OCI-LY7 (cell line): ENCODE measurements around the gene CCNB1IP1. TPM values are rescaled to one million over a fixed set of nuclear protein-coding genes. Genes with fewer than 3 reads are reported as not detected.
"Not testable (repeated sequence)": the region's sequence is repeated elsewhere in the genome, so short reads cannot be mapped to it uniquely, and the experiment has no call there.

Experiments
- BruUV-seq: library from RNA; stranded (reverse); fragments of 400-500 nt; replicated peaks from 2 replicates; lab custom pipeline; 2021; lab: Mats Ljungman, UMichigan
- CTCF ChIA-PET: fragments of 300-600 bp; sonication (Branson Sonifier 250); formaldehyde crosslinking; loops from one replicate; lab custom pipeline; 2022; ENCODE audit warnings: antibody characterized with exemption; ENCODE audit not compliant: unreplicated experiment; lab: Charles Lee
- POLR2A ChIA-PET: fragments of 300-600 bp; sonication (Branson Sonifier 250); formaldehyde crosslinking; loops from one replicate; lab custom pipeline; 2022; ENCODE audit warnings: antibody characterized with exemption; lab: Charles Lee
- DNase-seq: peaks from one replicate; pipeline ENCODE4 v3.0.0-alpha.2; 2015; ENCODE audit warnings: low spot score
- H2AFZ ChIP-seq: fragments of 200-600 bp; sonication (generic), shearing (Covaris generic); 2 replicates; pipeline ENCODE4 v1.6.1; 2014; ENCODE audit warnings: mild to moderate bottlenecking, antibody characterized with exemption, low read length, moderate library complexity
- H3K27ac ChIP-seq: fragments of 200-600 bp; sonication (generic); 2 replicates; pipeline ENCODE4 v1.5.1; 2014; ENCODE audit warnings: mixed run types, low read depth, mild to moderate bottlenecking, moderate library complexity, low read length, inconsistent platforms; ENCODE audit not compliant: poor library complexity, severe bottlenecking
- H3K36me3 ChIP-seq: fragments of 200-600 bp; sonication (generic); 2 replicates; pipeline ENCODE4 v1.6.1; 2014; ENCODE audit warnings: mild to moderate bottlenecking, antibody characterized with exemption, low read length, moderate library complexity, mixed read lengths; ENCODE audit not compliant: insufficient read depth
- H3K4me1 ChIP-seq: fragments of 200-600 bp; sonication (generic); 2 replicates; pipeline ENCODE4 v1.5.1; 2014; ENCODE audit warnings: mild to moderate bottlenecking, low read length; ENCODE audit not compliant: insufficient read depth, poor library complexity, severe bottlenecking
- H3K4me2 ChIP-seq: fragments of 200-600 bp; sonication (generic); 2 replicates; pipeline ENCODE4 v1.6.1; 2014; ENCODE audit warnings: mild to moderate bottlenecking, low read length
- H3K4me3 ChIP-seq: fragments of 200-600 bp; sonication (generic); 2 replicates; pipeline ENCODE4 v1.5.1; 2014; ENCODE audit warnings: mild to moderate bottlenecking, low read depth, low read length; ENCODE audit not compliant: poor library complexity, severe bottlenecking
- H3K79me2 ChIP-seq: fragments of 200-600 bp; sonication (generic); 2 replicates; pipeline ENCODE4 v1.6.1; 2016; ENCODE audit warnings: low read depth, mild to moderate bottlenecking, low read length, moderate library complexity, mixed read lengths; ENCODE audit not compliant: insufficient read depth
- H3K9me2 ChIP-seq: fragments of 200-600 bp; sonication (generic); 2 replicates; pipeline ENCODE4 v1.6.1; 2016; ENCODE audit warnings: mild to moderate bottlenecking, low read length, mixed read lengths; ENCODE audit not compliant: insufficient read depth
- H3K9me3 ChIP-seq: fragments of 200-600 bp; sonication (generic); 2 replicates; pipeline ENCODE4 v1.6.1; 2014; ENCODE audit warnings: mild to moderate bottlenecking, mixed run types, low read length, mixed read lengths
- H4K20me1 ChIP-seq: fragments of 200-600 bp; sonication (generic); 2 replicates; pipeline ENCODE4 v1.6.1; 2014; ENCODE audit warnings: mild to moderate bottlenecking, antibody characterized with exemption, low read length, moderate library complexity, mixed read lengths; ENCODE audit not compliant: insufficient read depth
- CTCF ChIP-seq: fragments of 200-600 bp; sonication (generic); conservative IDR thresholded peaks from 2 replicates; pipeline ENCODE4 v1.5.1; 2014; ENCODE audit warnings: mild to moderate bottlenecking, antibody characterized with exemption, low read length, moderate library complexity, mixed read lengths
- EZH2phosphoT487 ChIP-seq: fragments of 200-600 bp; sonication (generic); IDR thresholded peaks from 2 replicates; pipeline ENCODE4 v1.6.1; 2018; ENCODE audit warnings: low read depth, borderline replicate concordance, mild to moderate bottlenecking, mixed run types, antibody characterized with exemption, low read length, moderate library complexity, mixed read lengths
- intact Hi-C: fragments of 100-400 bp; cut with micrococcal nuclease; formaldehyde crosslinking; loops from one replicate; pipeline ENCODE4 v1.10.0; 2022; ENCODE audit not compliant: unreplicated experiment
- small RNA-seq: library from RNA; depleted of rRNA; stranded (forward); fragments of <200 nt; gene quantifications from one replicate; pipeline ENCODE3, GENCODE V24; 2014
- total RNA-seq, 2 experiments: library from RNA; depleted of rRNA in 1 of 2; stranded (reverse); fragments of >200 nt in 1 of 2; shearing (Covaris generic) in 1 of 2; gene quantifications; 2 replicates each; pipeline ENCODE4 v1.2.3, GENCODE V29; 2014 to 2022

Gene CCNB1IP1
- total RNA-seq, 2 experiments from 2014 or later, result 46.5 to 58.5 TPM

- Histone ChIP-seq H3K36me3 (no peaks in the 10 kb centered on the region; the same call in 1 of the 2 replicates), H4K20me1 (no peaks in the 10 kb centered on the region), H3K4me3 (no peak overlapping the region), H3K27ac (no peak overlapping the region), H3K9me2 (no peaks in the 10 kb centered on the region), H3K4me2 (no peak overlapping the region), H3K4me1 (no peaks in the 10 kb centered on the region), H3K9me3 (peaks cover 30% of the 10 kb centered on the region; the same call in 1 of the 2 replicates), H2AFZ (no peak overlapping the region), H3K79me2 (no peaks in the 10 kb centered on the region)
- TF ChIP-seq EZH2phosphoT487 (no peak), CTCF (no peak)
- CTCF ChIA-PET, result no interaction called here
- POLR2A ChIA-PET, result no interaction called here
- no TSS peak for BruUV-seq
- no peak for DNase-seq
- intact Hi-C loops, result no loop called here
Observed at GRCh38 chr14:20274062-20274461, 59.0 kb downstream of the CCNB1IP1 start.

- H4K20me1 ChIP-seq, intact Hi-C loops, H3K4me1 ChIP-seq, H3K27ac ChIP-seq, H2AFZ ChIP-seq, H3K9me2 ChIP-seq, DNase-seq, H3K36me3 ChIP-seq, CTCF ChIA-PET, H3K4me2 ChIP-seq, BruUV-seq, POLR2A ChIA-PET, H3K4me3 ChIP-seq, H3K79me2 ChIP-seq, H3K9me3 ChIP-seq: not testable (repeated sequence)
Observed at GRCh38 chr14:20264361-20264760, 68.7 kb downstream of the CCNB1IP1 start.

GRCh38 chr14:20262642-20263128 is 70.4 kb downstream of the CCNB1IP1 start:
- TF ChIP-seq CTCF (no peak), EZH2phosphoT487 (no peak)
- DNase-seq, result no peak

More at GRCh38 chr14:20262642-20263128, 70.4 kb downstream of the CCNB1IP1 start:
- no peaks in the 10 kb centered on the region for H3K4me1 ChIP-seq
- H3K27ac ChIP-seq, result no peak overlapping the region
- H3K9me2 ChIP-seq, result no peaks in the 10 kb centered on the region
- ChIA-PET POLR2A (no interaction called here), CTCF (no interaction called here)
- no peak overlapping the region for H3K4me3 ChIP-seq
- no peaks in the 10 kb centered on the region for H3K36me3 ChIP-seq
- intact Hi-C loops, result no loop called here
- no TSS peak for BruUV-seq
- H3K9me3 ChIP-seq, result no peaks in the 10 kb centered on the region
- no peak overlapping the region for H2AFZ ChIP-seq
- no peaks in the 10 kb centered on the region for H3K79me2 ChIP-seq
- H4K20me1 ChIP-seq, result no peaks in the 10 kb centered on the region
- H3K4me2 ChIP-seq, result no peak overlapping the region

Small RNA genes lying within 50 kb of the gene (small RNA-seq; reads per million reads assigned to genes)
- gene SNORA79B (not detected), gene SNORD126 (213 reads per million, percentile 99 among the genes with 10 or more reads in this experiment)

Other genes with a start within 250 kb of the CCNB1IP1 start
- gene OR4K17, start 222.5 kb downstream of the CCNB1IP1 start, total RNA-seq (2014; rRNA removed; shearing (Covaris generic)), result not detected in 2 replicates
- gene OR4K17, start 222.5 kb downstream of the CCNB1IP1 start, total RNA-seq (2022), result not detected in 2 replicates
- not detected in 2 replicates for gene OR4N5, start 194.5 kb downstream of the CCNB1IP1 start, total RNA-seq (2014; rRNA removed; shearing (Covaris generic))
- not detected in 2 replicates for gene OR4N5, start 194.5 kb downstream of the CCNB1IP1 start, total RNA-seq (2022)
- gene OR11G2, start 142.4 kb downstream of the CCNB1IP1 start, total RNA-seq (2014; rRNA removed; shearing (Covaris generic)), result not detected in 2 replicates
- gene OR11G2, start 142.4 kb downstream of the CCNB1IP1 start, total RNA-seq (2022), result not detected in 2 replicates
- gene OR11H6, start 109.6 kb downstream of the CCNB1IP1 start, total RNA-seq (2014; rRNA removed; shearing (Covaris generic)), result not detected in 2 replicates
- not detected in 2 replicates for gene OR11H6, start 109.6 kb downstream of the CCNB1IP1 start, total RNA-seq (2022)
- gene OR11H7, start 104.3 kb downstream of the CCNB1IP1 start, total RNA-seq (2014; rRNA removed; shearing (Covaris generic)), result not detected in 2 replicates
- not detected in 2 replicates for gene OR11H7, start 104.3 kb downstream of the CCNB1IP1 start, total RNA-seq (2022)
- not detected in 2 replicates for gene OR11H4, start 94.0 kb downstream of the CCNB1IP1 start, total RNA-seq (2014; rRNA removed; shearing (Covaris generic))
- not detected in 2 replicates for gene OR11H4, start 94.0 kb downstream of the CCNB1IP1 start, total RNA-seq (2022)
- 14.9 and 17.9 TPM in 2 replicates for gene TTC5, start 27.3 kb downstream of the CCNB1IP1 start, total RNA-seq (2014; rRNA removed; shearing (Covaris generic))
- 20.3 and 21.0 TPM in 2 replicates for gene TTC5, start 27.3 kb downstream of the CCNB1IP1 start, total RNA-seq (2022)
- 44.4 and 45.3 TPM in 2 replicates for gene PARP2, start 10.4 kb upstream of the CCNB1IP1 start, total RNA-seq (2014; rRNA removed; shearing (Covaris generic))
- gene PARP2, start 10.4 kb upstream of the CCNB1IP1 start, total RNA-seq (2022), result 55.4 and 59.1 TPM in 2 replicates
- gene TEP1, start 80.2 kb upstream of the CCNB1IP1 start, total RNA-seq (2014; rRNA removed; shearing (Covaris generic)), result 12.9 and 13.4 TPM in 2 replicates
- 26.8 and 31.1 TPM in 2 replicates for gene TEP1, start 80.2 kb upstream of the CCNB1IP1 start, total RNA-seq (2022)
- gene KLHL33, start 102.9 kb upstream of the CCNB1IP1 start, total RNA-seq (2014; rRNA removed; shearing (Covaris generic)), result 0.08 TPM in 1 of 2 replicates, not detected in the other
- gene KLHL33, start 102.9 kb upstream of the CCNB1IP1 start, total RNA-seq (2022), result 0.09 and 0.11 TPM in 2 replicates
- 85.2 and 86.6 TPM in 2 replicates for gene OSGEP, start 121.5 kb upstream of the CCNB1IP1 start, total RNA-seq (2014; rRNA removed; shearing (Covaris generic))
- gene OSGEP, start 121.5 kb upstream of the CCNB1IP1 start, total RNA-seq (2022), result 68.8 and 76.6 TPM in 2 replicates
- 110 and 117 TPM in 2 replicates for gene APEX1, start 121.9 kb upstream of the CCNB1IP1 start, total RNA-seq (2014; rRNA removed; shearing (Covaris generic))
- gene APEX1, start 121.9 kb upstream of the CCNB1IP1 start, total RNA-seq (2022), result 175 and 203 TPM in 2 replicates
- 23.3 and 26.9 TPM in 2 replicates for gene PIP4P1, start 128.2 kb upstream of the CCNB1IP1 start, total RNA-seq (2014; rRNA removed; shearing (Covaris generic))
- 43.6 and 44.7 TPM in 2 replicates for gene PIP4P1, start 128.2 kb upstream of the CCNB1IP1 start, total RNA-seq (2022)
- 120 and 127 TPM in 2 replicates for gene PNP, start 136.1 kb upstream of the CCNB1IP1 start, total RNA-seq (2014; rRNA removed; shearing (Covaris generic))
- gene PNP, start 136.1 kb upstream of the CCNB1IP1 start, total RNA-seq (2022), result 118 and 128 TPM in 2 replicates
- not detected in 2 replicates for gene RNASE10, start 172.3 kb upstream of the CCNB1IP1 start, total RNA-seq (2014; rRNA removed; shearing (Covaris generic))
- gene RNASE10, start 172.3 kb upstream of the CCNB1IP1 start, total RNA-seq (2022), result 1.5 and 1.7 TPM in 2 replicates
- gene RNASE9, start 227.8 kb upstream of the CCNB1IP1 start, total RNA-seq (2014; rRNA removed; shearing (Covaris generic)), result not detected in 2 replicates
- not detected in 2 replicates for gene RNASE9, start 227.8 kb upstream of the CCNB1IP1 start, total RNA-seq (2022)